Stimulated activated CD8-positive, alpha-beta memory T cell treated with anti-CD3 and anti-CD28 coated beads, Interleukin-4, amount 100 ng/mL, for 4 hours (primary cell): ENCODE data around the gene PBXIP1.
"Not testable (repeated sequence)": the region's sequence is repeated elsewhere in the genome, so short reads cannot be mapped to it uniquely, and the experiment has no call there.

Experiments used
- DNase-seq, 2 donors: peaks; one replicate each; pipeline ENCODE4 v3.0.0-alpha.2; 2020; ENCODE audit warnings: low read depth in 2 of 2, low spot score in 1 of 2

PBXIP1 gene

DNA sequence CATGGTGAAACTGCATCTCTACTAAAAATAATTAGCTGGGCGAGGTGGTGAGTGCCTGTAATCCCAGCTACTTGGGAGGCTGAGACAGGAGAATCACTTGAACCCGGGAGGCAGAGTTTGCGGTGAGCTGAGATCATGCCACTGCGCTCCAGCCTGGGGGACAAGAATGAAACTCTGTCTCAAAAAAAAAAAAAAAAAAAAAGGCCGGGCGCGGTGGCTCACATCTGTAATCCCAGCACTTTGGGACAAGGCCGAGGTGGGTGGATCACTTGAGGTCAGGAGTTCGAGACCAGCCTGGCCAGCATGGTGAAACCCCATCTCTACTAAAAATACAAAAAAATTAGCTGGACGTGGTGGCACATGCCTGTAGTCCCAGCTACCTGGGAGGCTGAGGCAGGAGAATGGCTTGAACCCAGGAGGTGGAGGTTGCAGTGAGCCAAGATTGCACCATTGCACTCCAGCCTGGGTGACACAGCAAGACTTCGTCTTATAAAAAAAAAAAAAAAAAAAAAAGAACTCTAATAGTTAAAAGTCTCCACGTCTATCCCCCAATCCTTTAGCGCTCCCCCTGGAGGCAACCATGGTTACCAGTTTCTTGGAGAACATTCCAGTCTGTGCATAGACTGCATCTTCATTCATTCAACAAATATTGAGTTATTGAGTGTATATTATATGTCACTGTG lies 39.5 kb upstream of the PBXIP1 start:
- DNase-seq, result not testable (repeated sequence)

DNA sequence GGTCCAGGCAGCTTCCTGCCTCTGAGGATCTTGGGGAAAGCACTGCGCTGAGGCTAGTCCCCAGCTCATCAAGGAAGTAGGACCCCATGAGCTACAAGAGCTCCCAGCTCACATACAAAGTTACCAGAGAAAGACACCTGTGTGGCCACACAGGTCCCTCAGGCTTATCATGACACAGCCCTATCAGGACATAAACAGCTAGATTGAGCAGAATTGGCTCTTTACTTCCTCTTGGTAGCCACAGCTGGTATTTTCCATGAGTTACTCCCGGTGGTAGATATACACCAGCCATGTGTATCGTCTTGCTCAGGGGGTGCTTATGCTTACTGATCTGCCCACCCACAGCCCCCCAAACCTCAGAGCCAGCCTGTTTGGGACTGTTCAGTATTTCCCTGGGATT lies 38.7 kb upstream of the PBXIP1 start:
- no peak for DNase-seq

DNA sequence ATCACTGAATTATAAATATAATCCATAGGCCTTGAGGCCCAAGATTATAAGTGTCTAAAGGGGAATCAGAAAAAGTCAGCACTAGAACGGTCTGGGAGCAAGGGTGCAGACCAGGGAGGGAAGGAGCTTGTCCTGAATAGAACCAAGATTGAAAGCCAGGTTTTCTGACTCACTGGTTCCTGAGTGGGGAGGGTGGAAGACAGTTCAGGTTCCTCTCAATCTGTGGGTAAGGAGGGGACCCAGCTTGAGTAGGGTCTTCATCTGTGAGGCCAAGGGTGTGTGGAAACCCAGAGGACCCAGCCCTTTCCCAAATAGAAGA lies 38.3 kb upstream of the PBXIP1 start:
- no peak for DNase-seq

DNA sequence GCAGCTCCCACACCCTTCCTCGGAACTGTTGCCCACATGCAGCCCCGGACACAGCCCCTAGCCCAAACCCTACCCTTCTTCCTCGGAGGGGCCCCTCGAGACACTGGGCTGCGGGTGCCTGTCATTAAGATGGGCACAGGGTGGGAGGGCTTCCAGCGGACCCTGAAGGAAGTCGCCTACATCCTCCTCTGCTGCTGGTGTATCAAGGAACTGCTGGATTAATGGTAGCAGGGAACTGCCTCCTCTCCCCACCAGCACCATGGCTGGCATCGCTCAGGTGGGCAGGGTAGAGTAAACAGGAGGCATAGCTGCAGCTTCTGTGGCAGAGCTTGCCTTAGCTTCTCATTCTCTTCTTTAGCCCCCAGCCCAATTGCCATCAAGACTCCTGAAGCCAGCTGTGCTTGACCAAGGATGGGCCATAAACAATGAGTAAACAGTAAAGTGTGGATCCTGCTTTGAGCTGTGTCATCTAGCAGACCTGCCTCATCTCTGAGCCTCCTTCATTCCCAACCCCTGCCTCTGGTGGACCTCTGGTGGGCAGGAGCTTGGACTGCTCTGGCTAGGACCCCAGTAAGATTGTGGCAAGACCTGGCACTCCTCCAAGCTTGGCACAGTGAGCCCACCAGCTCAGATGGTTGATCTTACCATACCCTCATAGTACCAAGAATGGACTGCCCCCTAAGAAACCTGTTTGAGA lies 37.8 kb upstream of the PBXIP1 start, which contains the start of gene LENEP:
Gene LENEP (plus strand): TSS at position 15 of the 697 bp plus-strand sequence. CDS start 22 bp downstream, at position 37.
- no peak for DNase-seq

DNA sequence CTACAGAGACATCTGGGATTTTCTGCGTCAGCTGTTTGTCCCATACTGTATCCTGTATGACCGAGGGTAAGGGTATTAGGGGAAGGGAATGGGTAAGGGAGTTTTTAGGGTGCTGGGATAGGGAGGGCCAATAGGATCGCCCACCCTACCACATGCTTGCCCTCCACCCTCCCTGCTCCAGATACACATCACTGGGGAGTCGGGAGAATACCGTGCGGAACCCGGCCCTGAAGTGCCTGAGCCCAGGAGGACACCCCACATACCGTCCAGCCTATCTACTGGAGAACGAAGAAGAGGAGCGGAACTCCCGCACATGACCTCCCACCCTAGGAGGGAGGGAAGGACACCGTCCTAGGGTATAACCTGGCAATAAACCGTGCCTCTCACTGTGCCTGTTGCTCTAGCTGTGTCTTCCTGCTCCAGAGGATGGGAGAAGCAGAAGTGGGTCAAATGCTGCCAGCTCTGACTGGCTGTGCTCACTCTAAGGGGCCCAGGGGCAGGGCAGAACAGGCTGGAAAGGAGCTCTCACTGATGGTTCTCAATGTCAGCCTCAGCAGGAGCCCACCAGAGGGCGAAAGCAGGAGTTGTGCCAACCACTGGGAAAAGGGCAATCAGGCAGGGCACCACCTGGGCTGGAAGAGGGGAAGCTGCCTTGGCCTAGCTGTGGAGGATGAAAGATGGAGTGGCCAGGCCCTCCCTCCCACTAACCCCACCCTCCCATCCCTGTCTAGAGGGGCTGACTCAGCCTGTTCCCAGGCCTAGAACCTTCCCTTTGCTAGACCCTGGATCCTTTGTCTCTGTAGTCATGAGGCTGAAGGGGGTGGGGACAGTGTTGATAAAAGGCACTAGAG lies 37.0 kb upstream of the PBXIP1 start:
- DNase-seq, result no peak

DNA sequence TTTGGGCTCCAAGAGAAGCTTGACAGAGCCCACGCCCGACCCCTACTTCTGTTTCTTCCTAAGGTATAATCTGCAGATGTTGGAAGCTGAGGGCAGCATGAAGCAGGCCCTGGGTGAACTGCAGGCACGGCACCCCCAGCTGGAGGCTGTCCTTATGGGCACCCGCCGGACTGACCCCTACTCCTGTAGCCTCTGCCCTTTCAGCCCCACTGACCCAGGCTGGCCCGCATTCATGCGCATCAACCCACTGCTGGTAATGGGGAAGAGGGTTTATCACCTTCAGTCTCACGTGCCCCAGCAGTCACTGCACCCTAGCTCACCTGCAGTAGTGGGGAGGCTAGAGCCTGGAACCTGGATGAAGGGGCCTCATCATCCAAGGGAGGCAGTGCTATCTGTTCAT lies 34.4 kb upstream of the PBXIP1 start:
- DNase-seq, result no peak

DNA sequence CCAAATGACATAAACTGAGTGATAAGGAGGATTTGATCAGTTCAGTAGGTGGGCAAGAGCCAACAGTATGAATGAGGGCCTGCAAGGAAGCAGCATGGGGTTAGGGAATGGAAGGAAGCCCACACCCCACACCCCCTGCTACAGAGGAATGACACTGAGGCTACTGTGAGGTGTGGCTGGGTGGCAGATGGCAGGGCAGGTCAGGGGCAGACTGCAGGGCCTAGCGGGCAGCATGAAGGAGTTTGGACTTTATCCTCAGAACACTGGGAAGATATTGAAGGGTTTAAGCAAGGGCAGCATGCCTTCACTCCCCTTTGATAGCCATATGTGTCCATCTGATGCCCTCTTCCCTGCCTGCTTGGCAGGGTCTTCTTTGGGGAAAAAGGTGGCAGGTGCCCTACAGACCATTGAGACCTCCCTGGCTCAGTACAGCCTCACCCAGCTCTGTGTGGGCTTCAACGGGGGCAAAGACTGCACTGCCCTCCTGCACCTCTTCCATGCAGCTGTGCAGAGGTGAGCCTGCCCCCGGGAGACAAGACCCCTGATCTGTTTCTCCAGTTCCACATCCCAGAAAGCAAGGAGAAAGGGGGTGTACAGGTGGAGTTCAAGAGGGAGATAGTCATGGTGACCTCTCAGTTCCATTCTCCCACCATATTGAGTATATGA lies 33.4 kb upstream of the PBXIP1 start:
- DNase-seq, result no peak

DNA sequence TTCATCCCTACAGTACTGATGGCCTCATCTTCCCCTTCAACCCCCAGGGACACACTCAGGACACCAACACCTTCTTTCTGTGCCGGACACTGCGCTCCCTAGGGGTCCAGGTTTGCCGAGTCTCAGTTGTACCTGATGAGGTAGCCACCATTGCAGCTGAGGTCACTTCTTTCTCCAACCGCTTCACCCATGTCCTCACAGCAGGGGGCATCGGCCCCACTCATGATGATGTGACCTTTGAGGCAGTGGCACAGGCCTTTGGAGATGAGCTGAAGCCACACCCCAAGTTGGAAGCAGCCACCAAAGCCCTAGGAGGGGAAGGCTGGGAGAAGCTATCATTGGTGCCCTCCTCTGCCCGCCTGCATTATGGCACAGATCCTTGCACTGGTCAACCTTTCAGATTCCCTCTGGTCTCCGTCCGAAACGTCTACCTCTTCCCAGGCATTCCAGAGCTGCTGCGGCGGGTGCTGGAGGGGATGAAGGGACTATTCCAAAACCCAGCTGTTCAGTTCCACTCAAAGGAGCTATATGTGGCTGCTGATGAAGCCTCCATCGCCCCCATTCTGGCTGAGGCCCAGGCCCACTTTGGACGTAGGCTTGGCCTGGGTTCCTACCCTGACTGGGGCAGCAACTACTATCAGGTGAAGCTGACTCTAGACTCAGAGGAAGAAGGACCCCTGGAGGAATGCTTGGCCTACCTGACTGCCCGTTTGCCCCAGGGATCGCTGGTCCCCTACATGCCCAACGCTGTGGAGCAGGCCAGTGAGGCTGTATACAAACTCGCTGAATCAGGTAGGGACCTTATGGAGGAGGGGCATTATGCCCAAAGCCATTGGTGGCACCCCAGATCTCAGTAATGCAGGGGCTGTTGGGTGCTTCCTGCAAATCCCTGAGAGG lies 32.4 kb upstream of the PBXIP1 start:
- no peak for DNase-seq

DNA sequence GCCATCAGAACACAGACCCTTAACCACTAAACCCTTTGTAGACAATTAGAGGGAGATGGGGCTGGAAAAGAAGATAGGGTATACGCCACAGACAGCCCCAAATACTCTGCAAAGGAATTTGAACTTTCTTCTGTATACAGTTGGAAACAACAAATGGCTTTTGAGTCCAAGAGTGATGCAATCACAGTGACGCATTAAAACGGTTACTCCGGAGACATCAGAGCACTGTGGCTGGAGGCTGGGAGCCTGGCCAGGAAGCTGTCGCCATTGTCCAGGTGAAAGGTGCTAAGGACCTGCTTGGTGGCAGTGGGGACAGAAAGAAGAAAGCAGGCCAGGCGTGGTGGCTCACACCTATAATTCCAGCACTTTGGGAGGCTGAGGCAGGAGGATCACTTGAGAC lies 31.4 kb upstream of the PBXIP1 start:
- DNase-seq, result no peak

DNA sequence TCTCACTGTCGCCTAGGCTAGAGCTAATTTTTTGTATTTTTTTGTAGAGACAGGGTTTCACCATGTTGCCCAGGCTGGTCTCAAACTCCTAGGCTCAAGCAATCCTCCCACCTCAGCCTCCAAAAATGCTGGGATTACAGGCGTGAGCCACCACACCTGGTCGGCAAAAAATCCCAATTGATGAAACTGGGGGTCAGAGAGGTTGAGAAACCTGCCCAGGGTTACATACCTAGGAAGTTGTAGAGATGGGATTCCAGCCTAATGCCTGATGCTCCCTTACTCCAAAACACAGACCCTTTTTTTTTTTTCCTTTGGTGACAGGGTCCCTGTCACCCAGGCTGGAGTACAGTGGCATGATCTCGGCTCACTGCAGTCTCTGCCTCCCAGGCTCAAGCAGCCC lies 30.8 kb upstream of the PBXIP1 start:
- DNase-seq, result not testable (repeated sequence)

DNA sequence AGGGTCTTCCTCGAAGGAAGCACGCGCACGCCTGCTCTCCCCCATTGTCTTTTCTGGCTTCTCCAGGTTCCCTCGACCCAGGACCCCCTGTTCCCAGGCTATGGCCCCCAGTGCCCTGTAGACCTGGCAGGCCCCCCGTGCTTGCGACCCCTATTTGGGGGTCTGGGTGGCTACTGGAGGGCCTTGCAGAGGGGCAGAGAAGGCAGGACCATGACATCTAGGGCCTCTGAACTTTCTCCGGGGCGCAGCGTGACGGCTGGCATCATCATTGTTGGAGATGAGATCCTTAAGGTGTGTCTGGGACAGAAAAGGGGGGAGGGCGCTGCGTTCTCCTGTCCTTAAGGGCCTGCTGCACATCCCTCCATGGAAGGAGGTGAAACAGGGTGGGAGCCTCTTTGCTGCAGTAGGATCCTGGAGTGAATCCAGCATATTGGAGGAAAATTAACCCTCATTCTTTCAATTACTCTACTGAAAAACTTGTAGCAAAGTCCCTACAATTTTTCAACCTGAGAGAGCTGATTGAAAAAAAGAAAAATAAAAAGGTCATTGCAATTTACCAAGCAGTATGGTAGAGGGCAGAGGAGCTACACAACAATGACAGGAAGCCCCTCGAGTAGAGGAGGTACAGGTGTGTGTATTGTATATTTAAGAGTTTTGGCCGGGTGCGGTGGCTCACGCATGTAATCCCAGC lies 28.0 kb upstream of the PBXIP1 start:
- no peak for DNase-seq

DNA sequence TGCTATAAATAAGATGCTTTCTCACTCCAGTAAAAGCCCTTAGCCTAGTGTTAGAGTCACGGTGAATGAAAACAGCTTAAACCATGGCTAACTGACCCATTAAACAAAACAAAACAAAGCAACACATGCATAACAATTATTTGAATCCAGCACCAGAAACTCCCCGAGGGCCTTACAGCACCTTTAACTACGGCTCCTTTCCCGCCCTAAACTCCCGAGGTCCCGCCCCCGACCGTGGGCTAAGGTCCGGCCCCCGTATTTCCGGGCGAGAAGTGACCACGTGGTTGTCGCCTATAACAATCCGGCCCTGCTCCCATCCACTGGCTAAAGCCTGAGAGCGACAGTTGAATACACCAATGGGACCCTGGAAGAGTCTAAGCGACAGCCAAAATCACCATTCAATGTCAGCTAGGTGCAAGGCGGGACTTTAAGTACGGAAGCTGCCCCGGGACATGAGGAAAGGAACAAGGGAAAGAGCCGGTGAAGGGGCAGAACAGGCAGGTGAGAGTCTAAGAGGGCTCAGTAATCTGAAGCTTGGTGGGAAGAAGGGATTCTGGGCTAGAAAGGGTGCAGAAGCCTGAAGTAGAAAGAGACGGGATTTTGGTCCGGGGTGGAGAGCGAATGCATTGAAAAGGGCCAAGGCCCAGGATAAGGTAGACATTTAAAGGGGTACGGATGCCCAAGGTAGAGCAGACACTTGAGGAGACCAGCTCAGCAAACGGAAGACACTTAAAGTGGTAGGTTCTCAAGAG lies 27.2 kb upstream of the PBXIP1 start, which contains the start of gene FLAD1:
Gene FLAD1 (plus strand): TSS at position 448 of the 752 bp plus-strand sequence. CDS start 351 bp downstream, outside the sequence.
- DNase-seq, result peak; percentile 80 to 88

DNA sequence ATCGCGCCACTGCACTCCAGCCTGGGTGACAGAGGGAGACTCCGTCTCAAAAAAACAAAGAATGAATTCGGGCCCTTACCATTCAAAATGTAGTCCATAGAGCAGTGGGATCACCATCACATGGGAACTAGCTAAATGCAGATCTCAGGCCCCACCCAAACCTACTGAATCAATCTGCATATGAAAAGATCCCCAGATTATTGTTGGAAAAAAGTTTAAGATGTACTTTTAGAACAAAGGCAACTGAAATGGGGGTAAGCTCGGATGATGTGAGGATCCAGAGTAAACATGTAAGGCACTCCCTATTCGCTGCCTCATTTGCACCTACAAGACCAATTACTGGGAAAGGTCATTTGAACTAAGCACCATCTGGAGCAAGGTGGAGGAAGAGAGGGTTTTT lies 26.4 kb upstream of the PBXIP1 start:
- no peak for DNase-seq

DNA sequence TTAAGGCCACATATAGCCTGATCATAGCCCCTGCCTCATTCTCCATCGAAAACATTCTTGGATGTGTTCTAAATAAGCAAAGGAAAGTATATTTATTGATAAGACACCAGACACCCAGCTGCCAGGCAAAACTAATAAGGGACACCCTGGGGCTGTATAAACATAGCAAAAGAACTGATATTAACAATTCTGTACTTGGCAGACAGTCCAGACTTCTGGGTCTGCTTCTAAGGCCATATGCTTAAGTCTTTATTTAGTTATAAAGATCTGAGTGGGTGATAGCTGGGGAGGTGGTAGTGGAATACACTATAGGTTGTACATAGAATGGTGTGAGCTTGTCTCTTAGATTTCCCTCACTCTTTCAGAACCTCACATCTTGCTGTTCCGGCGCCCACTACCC lies 22.5 kb upstream of the PBXIP1 start:
- no peak for DNase-seq

DNA sequence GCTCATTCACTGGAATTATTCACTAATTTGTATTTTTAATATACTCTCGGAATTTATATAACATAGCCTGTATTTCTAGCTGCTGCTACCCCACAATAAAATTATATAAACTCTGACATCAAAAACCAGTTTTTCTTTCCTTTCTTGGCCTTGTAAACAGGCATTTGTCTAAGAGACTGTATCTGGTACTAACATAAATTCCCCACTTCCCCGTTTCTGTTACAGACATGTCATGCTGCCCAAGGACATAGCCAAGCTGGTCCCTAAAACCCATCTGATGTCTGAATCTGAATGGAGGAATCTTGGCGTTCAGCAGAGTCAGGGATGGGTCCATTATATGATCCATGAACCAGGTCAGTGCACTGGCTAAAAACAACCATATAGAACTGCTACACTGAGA lies 21.9 kb upstream of the PBXIP1 start:
- DNase-seq, result not testable (repeated sequence)

DNA sequence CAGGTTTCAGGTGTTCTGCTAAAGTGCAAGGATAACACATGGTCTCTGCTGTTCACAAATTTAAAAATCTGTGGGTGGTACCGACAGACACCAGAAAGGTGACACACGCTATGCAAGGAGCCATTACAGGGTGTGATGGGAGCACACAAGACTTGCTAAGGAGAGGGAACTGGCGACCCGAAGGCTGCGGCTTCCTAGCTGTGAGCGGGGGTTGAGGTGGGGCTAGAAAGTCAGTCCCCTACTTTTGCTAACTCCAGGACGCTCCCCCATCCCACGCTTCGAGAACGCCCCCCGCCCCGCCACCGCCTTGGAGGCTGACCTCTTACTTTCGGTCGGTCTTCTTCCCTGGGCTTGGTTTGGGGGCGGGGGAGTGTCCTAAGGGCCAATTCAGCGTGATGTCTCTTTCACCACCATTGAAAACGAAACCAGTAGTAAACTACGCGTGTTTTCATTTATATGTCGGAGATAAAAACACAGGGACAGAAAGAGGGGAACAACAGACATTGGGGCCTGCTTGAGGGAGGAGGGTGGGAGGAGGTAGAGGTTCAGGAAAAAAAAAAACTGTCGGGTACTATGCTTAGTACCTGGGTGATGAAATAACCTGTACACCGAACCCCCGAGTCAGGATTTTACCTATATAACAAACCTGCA lies 19.6 kb upstream of the PBXIP1 start:
- DNase-seq, result peak in 1 of 2 donors; percentile 38

DNA sequence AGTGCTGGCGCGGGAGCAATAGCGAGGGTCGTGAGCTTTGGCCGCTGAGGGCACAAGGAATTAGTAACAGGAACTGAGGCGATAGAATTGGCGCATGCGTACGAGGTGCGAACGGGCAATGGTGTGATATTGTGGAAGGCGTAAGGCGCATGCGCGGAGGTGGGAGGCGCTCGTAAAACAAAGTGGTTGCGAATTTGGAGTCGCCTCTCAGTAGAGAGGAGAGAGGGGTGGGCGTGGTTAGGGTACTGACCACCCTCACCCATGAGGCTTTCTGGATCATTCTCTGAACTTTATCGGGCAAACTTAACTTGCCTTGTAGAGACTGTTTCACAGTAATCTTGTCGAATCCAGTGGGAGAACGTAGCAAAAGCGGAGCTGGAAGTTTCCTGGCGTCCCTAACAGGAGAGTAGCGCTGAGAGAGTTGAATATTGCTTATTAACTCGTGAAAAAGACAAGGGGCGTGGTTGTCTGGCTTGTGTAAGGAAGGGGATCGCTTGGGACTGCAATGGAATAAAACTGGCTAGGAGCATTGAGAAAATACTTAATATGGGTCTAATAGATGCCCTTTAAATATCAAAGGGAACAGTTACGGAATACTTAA lies 19.0 kb upstream of the PBXIP1 start:
- DNase-seq, result peak; percentile 89
